Measurements from ENCODE around the gene IQCF2.

IQCF2 gene

GRCh38 chr3:51860703-51861665 lies at the start of gene IQCF2:
TSS of gene IQCF2 (plus strand) at chr3:51861615. CDS start at chr3:51861667, 52 bp downstream.
- FAIRE-seq (no peak), DNase-seq (ENCODE audit: insufficient read length, low spot score) (no peak)
- TF ChIP-seq CTCF (IDR thresholded peaks at IDR 0.05; ENCODE audit: insufficient read depth, missing control alignments), result no peak

GRCh38 chr3:51813539-51813938 lies 47.9 kb upstream of the IQCF2 start:
- DNase-seq (ENCODE audit: insufficient read length, low spot score) (no peak), FAIRE-seq (no peak)
- no peak for TF ChIP-seq CTCF (IDR thresholded peaks at IDR 0.05; ENCODE audit: insufficient read depth, missing control alignments)

- DNase-seq (ENCODE audit: insufficient read length, low spot score), result no peak
- FAIRE-seq, result no peak
- TF ChIP-seq CTCF (IDR thresholded peaks at IDR 0.05; ENCODE audit: insufficient read depth, missing control alignments), result no peak
Observed at GRCh38 chr3:51814034-51814433, 47.4 kb upstream of the IQCF2 start.

- FAIRE-seq (no peak), DNase-seq (ENCODE audit: insufficient read length, low spot score) (no peak)
- TF ChIP-seq CTCF (IDR thresholded peaks at IDR 0.05; ENCODE audit: insufficient read depth, missing control alignments), result no peak
Observed at GRCh38 chr3:51815614-51816013, 45.8 kb upstream of the IQCF2 start.

GRCh38 chr3:51816723-51817122 lies 44.7 kb upstream of the IQCF2 start:
- TF ChIP-seq CTCF (IDR thresholded peaks at IDR 0.05; ENCODE audit: insufficient read depth, missing control alignments), result no peak
- DNase-seq (ENCODE audit: insufficient read length, low spot score), result no peak
- FAIRE-seq, result no peak

GRCh38 chr3:51817375-51817774 lies 44.0 kb upstream of the IQCF2 start:
- DNase-seq (ENCODE audit: insufficient read length, low spot score) (no peak), FAIRE-seq (no peak)
- no peak for TF ChIP-seq CTCF (IDR thresholded peaks at IDR 0.05; ENCODE audit: insufficient read depth, missing control alignments)

GRCh38 chr3:51819151-51819550 lies 42.3 kb upstream of the IQCF2 start:
- TF ChIP-seq CTCF (IDR thresholded peaks at IDR 0.05; ENCODE audit: insufficient read depth, missing control alignments), result no peak
- no peak for DNase-seq (ENCODE audit: insufficient read length, low spot score)
- FAIRE-seq, result no peak

All from D721Med (cell line).